ENCODE results near the gene KIF20B. TPM values are rescaled to one million over a fixed set of nuclear protein-coding genes. Genes with fewer than 3 reads are reported as not detected.
A peak's percentile ranks its signal among the peaks of the same experiment; 100 is the strongest.

The KIF20B gene
- total and polyA plus RNA-seq, 2 experiments from 2014 or later = 8.3 to 12.1 TPM

- DNase-seq (ENCODE audit: low read depth in 1 of 2, low spot score in 1 of 2) = no peak
- no peak overlapping the region for H3K27ac ChIP-seq
- H3K36me3 ChIP-seq = no peaks in the 10 kb centered on the region
- H3K27me3 ChIP-seq = no peaks in the 10 kb centered on the region
- H3K9me3 ChIP-seq (ENCODE audit: low read depth) = no peaks in the 10 kb centered on the region
- H3K4me1 ChIP-seq (ENCODE audit: low read depth) = peaks cover 13% of the 10 kb centered on the region
- no peak overlapping the region for H3K4me3 ChIP-seq
- no peak for TF ChIP-seq CTCF (IDR thresholded peaks at IDR 0.05; ENCODE audit: low read depth, low read length)
Observed at GRCh38 chr10:89655722-89656121, 45.7 kb upstream of the KIF20B start.

- no peaks in the 10 kb centered on the region for H3K36me3 ChIP-seq
- H3K9me3 ChIP-seq (ENCODE audit: low read depth) = no peaks in the 10 kb centered on the region
- peaks cover 8% of the 10 kb centered on the region for H3K4me1 ChIP-seq (ENCODE audit: low read depth)
- no peak for TF ChIP-seq CTCF (IDR thresholded peaks at IDR 0.05; ENCODE audit: low read depth, low read length)
- H3K4me3 ChIP-seq = no peak overlapping the region
- H3K27ac ChIP-seq = no peak overlapping the region
- H3K27me3 ChIP-seq = no peaks in the 10 kb centered on the region
- DNase-seq (ENCODE audit: low read depth in 1 of 2, low spot score in 1 of 2) = peak in 1 of 2 donors; percentile 24
Observed at GRCh38 chr10:89657302-89657701, 44.1 kb upstream of the KIF20B start.

GRCh38 chr10:89659143-89660131, 42.0 kb upstream of the KIF20B start:
- DNase-seq (ENCODE audit: low read depth in 1 of 2, low spot score in 1 of 2) = peak in 1 of 2 donors; percentile 54
- Histone ChIP-seq H3K27me3 (no peaks in the 10 kb centered on the region), H3K27ac (no peak overlapping the region), H3K9me3 (ENCODE audit: low read depth) (no peaks in the 10 kb centered on the region), H3K4me3 (no peak overlapping the region), H3K4me1 (ENCODE audit: low read depth) (no peaks in the 10 kb centered on the region), H3K36me3 (no peaks in the 10 kb centered on the region)
- no peak for TF ChIP-seq CTCF (IDR thresholded peaks at IDR 0.05; ENCODE audit: low read depth, low read length)

GRCh38 chr10:89662596-89662995, 38.8 kb upstream of the KIF20B start:
- no peak for TF ChIP-seq CTCF (IDR thresholded peaks at IDR 0.05; ENCODE audit: low read depth, low read length)
- H3K27ac ChIP-seq = no peak overlapping the region
- H3K9me3 ChIP-seq (ENCODE audit: low read depth) = no peaks in the 10 kb centered on the region
- H3K27me3 ChIP-seq = no peaks in the 10 kb centered on the region
- no peak overlapping the region for H3K4me3 ChIP-seq
- no peaks in the 10 kb centered on the region for H3K4me1 ChIP-seq (ENCODE audit: low read depth)
- no peak for DNase-seq (ENCODE audit: low read depth in 1 of 2, low spot score in 1 of 2)
- H3K36me3 ChIP-seq = no peaks in the 10 kb centered on the region

- no peaks in the 10 kb centered on the region for H3K4me1 ChIP-seq (ENCODE audit: low read depth)
- DNase-seq (ENCODE audit: low read depth in 1 of 2, low spot score in 1 of 2) = no peak
- no peak overlapping the region for H3K4me3 ChIP-seq
- no peaks in the 10 kb centered on the region for H3K36me3 ChIP-seq
- TF ChIP-seq CTCF (IDR thresholded peaks at IDR 0.05; ENCODE audit: low read depth, low read length) = no peak
- no peak overlapping the region for H3K27ac ChIP-seq
- no peaks in the 10 kb centered on the region for H3K27me3 ChIP-seq
- no peaks in the 10 kb centered on the region for H3K9me3 ChIP-seq (ENCODE audit: low read depth)
Observed at GRCh38 chr10:89663144-89663543, 38.2 kb upstream of the KIF20B start.

Data from cardiac muscle cell (in vitro differentiated cells and primary cell).